HepG2 (cell line): ENCODE measurements around the gene NFKBIA. TPM values are rescaled to one million over a fixed set of nuclear protein-coding genes. Genes with fewer than 3 reads are reported as not detected.

Source experiments
- ARHGAP35 ChIP-seq: sonication (generic); formaldehyde crosslinking; IDR thresholded peaks from 2 replicates; pipeline ENCODE4 v1.9.0; 2022; ENCODE audit warnings: mild to moderate bottlenecking, inconsistent platforms, moderate library complexity, missing genetic modification reagents, borderline replicate concordance
- E2F2 ChIP-seq: sonication (generic); formaldehyde crosslinking; IDR thresholded peaks from 2 replicates; pipeline ENCODE4 v1.4.0; 2020; ENCODE audit warnings: missing genetic modification reagents, borderline replicate concordance
- FOXM1 ChIP-seq: sonication (generic); formaldehyde crosslinking; IDR thresholded peaks from 2 replicates; pipeline ENCODE4 v1.5.0; 2020; ENCODE audit warnings: missing genetic modification reagents
- GABPA ChIP-seq, 2 experiments: IDR thresholded peaks; 2 replicates each; pipeline ENCODE4 v1.6.1; 2011 to 2016; ENCODE audit warnings: low read depth in 2 of 2, low read length in 1 of 2, missing biosample characterization in 1 of 2, missing genetic modification characterization in 1 of 2
- HES4 ChIP-seq: sonication (generic); formaldehyde crosslinking; IDR thresholded peaks from 2 replicates; pipeline ENCODE4 v1.9.0; 2021; ENCODE audit warnings: mild to moderate bottlenecking, missing genetic modification reagents, borderline replicate concordance
- HINFP ChIP-seq: sonication (generic); formaldehyde crosslinking; IDR thresholded peaks from 2 replicates; pipeline ENCODE4 v1.4.0; 2020; ENCODE audit warnings: low read depth, mild to moderate bottlenecking, missing genetic modification reagents
- MAX ChIP-seq: IDR thresholded peaks from 2 replicates; pipeline ENCODE4 v1.6.1; 2012; ENCODE audit warnings: inconsistent platforms
- NFE2L1 ChIP-seq: sonication (generic); formaldehyde crosslinking; IDR thresholded peaks from 2 replicates; pipeline ENCODE4 v1.4.0; 2020; ENCODE audit warnings: missing genetic modification reagents, mild to moderate bottlenecking, borderline replicate concordance
- NFKBIZ ChIP-seq: IDR thresholded peaks from 2 replicates; pipeline ENCODE4 v1.6.1; 2018; ENCODE audit warnings: missing genetic modification reagents, missing compliant biosample characterization
- PLRG1 ChIP-seq: fragments of 450-650 bp; conservative IDR thresholded peaks from 2 replicates; pipeline ENCODE4 v1.6.1; 2016
- STAT5B ChIP-seq: sonication (generic); formaldehyde crosslinking; IDR thresholded peaks from 2 replicates; pipeline ENCODE4 v1.4.0; 2020; ENCODE audit warnings: missing genetic modification reagents
- TFE3 ChIP-seq: IDR thresholded peaks from 2 replicates; pipeline ENCODE4 v1.6.1; 2016
- ZFP37 ChIP-seq: sonication (generic); formaldehyde crosslinking; IDR thresholded peaks from 2 replicates; pipeline ENCODE4 v1.4.0; 2020; ENCODE audit warnings: missing genetic modification reagents, borderline replicate concordance
- ZNF121 ChIP-seq: sonication (generic); formaldehyde crosslinking; IDR thresholded peaks from 2 replicates; pipeline ENCODE4 v1.5.0; 2020; ENCODE audit warnings: mild to moderate bottlenecking, missing genetic modification reagents
- ZNF512 ChIP-seq: sonication (generic); formaldehyde crosslinking; IDR thresholded peaks from 2 replicates; pipeline ENCODE4 v1.4.0; 2020; ENCODE audit warnings: mild to moderate bottlenecking, missing genetic modification reagents
- ZNF879 ChIP-seq: sonication (generic); formaldehyde crosslinking; IDR thresholded peaks from 2 replicates; pipeline ENCODE4 v1.8.1; 2023; ENCODE audit warnings: missing genetic modification reagents
- polyA plus RNA-seq, 8 experiments: library from polyadenylated mRNA; depleted of rRNA in 3 of 8; stranded (reverse) in 7 of 8; unstranded in 1 of 8; fragments of >200 nt; fragmentation: Illumina TruSeq in 4 of 8; extraction: Trizol in 4 of 8; gene quantifications; 2 replicates each; pipeline versions ENCODE4 v1.2.1 to v1.2.3, GENCODE V29; 2011 to 2016; ENCODE audit warnings: low read depth in 4 of 8, missing spikeins in 1 of 8, mixed read lengths in 1 of 8; ENCODE audit not compliant: insufficient read depth in 1 of 8
- total RNA-seq, 5 experiments: library from RNA; depleted of rRNA; stranded (reverse); fragments of >200 nt; fragmentation: Illumina TruSeq; extraction: Trizol; gene quantifications; 2 replicates each; pipeline ENCODE4 v1.2.3, GENCODE V29; 2016; ENCODE audit warnings: low read depth in 1 of 5
- TF ChIP-seq, protein P1 (sequence below): sonication (generic); formaldehyde crosslinking; IDR thresholded peaks from 2 replicates; pipeline ENCODE4 v1.4.0; 2020; ENCODE audit warnings: missing genetic modification reagents
- TF ChIP-seq, protein P2 (sequence below): sonication (generic); formaldehyde crosslinking; IDR thresholded peaks from 2 replicates; pipeline ENCODE4 v1.8.0; 2022; ENCODE audit warnings: mild to moderate bottlenecking, missing genetic modification reagents

Gene NFKBIA
- total and polyA plus RNA-seq, 2 of the 13 experiments (the other 11 are each of a cell fraction or from before 2014, with no cell fraction given): 197 to 319 TPM

DNA sequence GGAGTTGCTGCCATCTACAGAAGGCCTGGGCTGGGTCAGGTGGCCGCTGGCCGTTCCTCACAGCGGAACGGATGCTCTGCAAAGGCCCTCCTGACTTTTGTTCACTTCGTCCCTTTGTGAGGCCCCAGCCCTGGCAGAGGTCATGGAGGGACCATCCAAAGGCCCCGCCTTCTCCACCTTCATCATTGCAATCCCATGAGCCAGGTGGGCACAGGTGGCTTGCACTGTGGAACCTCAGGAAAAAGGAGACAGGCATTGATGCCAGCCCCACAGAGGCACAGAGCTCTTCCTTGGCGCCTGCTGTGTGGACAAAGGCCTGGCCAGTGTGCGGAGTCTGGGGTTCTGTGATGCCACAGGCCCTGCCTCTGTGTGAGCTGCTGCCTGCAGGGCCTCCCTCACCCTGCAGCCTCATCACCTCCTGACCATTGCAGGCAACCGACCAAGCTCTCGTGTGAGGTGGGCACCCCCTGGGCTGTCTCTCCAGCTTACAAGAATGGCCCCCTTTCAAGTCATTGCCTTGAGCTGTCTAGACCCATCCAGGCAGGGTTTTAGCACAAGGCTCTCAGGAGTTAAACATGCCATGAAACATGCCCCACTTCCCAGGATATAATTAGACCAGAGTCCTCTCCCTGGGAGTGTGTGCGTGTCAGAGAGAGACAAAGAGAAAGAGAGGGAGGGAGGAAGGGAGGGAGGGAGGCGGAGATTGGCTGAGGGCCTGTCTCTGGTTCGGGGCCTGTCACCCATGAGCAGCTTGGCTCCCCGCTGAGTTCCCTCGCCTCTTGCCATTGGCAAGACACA lies 19.3 kb downstream of the NFKBIA start (continued):
- TF ChIP-seq TFE3 (CRISPR knock-in tag): no peak; the same call in none of the 2 replicates
- TF ChIP-seq, protein P1, sequence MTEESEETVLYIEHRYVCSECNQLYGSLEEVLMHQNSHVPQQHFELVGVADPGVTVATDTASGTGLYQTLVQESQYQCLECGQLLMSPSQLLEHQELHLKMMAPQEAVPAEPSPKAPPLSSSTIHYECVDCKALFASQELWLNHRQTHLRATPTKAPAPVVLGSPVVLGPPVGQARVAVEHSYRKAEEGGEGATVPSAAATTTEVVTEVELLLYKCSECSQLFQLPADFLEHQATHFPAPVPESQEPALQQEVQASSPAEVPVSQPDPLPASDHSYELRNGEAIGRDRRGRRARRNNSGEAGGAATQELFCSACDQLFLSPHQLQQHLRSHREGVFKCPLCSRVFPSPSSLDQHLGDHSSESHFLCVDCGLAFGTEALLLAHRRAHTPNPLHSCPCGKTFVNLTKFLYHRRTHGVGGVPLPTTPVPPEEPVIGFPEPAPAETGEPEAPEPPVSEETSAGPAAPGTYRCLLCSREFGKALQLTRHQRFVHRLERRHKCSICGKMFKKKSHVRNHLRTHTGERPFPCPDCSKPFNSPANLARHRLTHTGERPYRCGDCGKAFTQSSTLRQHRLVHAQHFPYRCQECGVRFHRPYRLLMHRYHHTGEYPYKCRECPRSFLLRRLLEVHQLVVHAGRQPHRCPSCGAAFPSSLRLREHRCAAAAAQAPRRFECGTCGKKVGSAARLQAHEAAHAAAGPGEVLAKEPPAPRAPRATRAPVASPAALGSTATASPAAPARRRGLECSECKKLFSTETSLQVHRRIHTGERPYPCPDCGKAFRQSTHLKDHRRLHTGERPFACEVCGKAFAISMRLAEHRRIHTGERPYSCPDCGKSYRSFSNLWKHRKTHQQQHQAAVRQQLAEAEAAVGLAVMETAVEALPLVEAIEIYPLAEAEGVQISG (CRISPR knock-in tag): peak; percentile 36; the same call in 1 of the 2 replicates
- peak; percentile 55 for TF ChIP-seq ZNF512 (CRISPR knock-in tag)
- no peak for TF ChIP-seq ZNF121 (CRISPR knock-in tag)
- TF ChIP-seq STAT5B (CRISPR knock-in tag): no peak
- TF ChIP-seq ZNF879: peak; percentile 75; the same call in 1 of the 2 replicates
- no peak for TF ChIP-seq NFE2L1 (CRISPR knock-in tag)
- TF ChIP-seq NFKBIZ (CRISPR knock-in tag): peak; percentile 14
- no peak for TF ChIP-seq ZFP37
- TF ChIP-seq, protein P2, sequence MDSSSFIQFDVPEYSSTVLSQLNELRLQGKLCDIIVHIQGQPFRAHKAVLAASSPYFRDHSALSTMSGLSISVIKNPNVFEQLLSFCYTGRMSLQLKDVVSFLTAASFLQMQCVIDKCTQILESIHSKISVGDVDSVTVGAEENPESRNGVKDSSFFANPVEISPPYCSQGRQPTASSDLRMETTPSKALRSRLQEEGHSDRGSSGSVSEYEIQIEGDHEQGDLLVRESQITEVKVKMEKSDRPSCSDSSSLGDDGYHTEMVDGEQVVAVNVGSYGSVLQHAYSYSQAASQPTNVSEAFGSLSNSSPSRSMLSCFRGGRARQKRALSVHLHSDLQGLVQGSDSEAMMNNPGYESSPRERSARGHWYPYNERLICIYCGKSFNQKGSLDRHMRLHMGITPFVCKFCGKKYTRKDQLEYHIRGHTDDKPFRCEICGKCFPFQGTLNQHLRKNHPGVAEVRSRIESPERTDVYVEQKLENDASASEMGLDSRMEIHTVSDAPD: peak; percentile 88; the same call in 1 of the 2 replicates
- no peak for TF ChIP-seq PLRG1
- TF ChIP-seq MAX: peak; percentile 50
- peak; percentile 7; the same call in 1 of the 2 replicates for TF ChIP-seq ARHGAP35 (CRISPR knock-in tag)
- peak; percentile 11; the same call in 1 of the 2 replicates for TF ChIP-seq HINFP
- no peak; the same call in 1 of the 2 replicates for TF ChIP-seq HES4 (CRISPR knock-in tag)
- TF ChIP-seq E2F2 (CRISPR knock-in tag): no peak; the same call in 1 of the 2 replicates
- TF ChIP-seq GABPA (IDR thresholded peaks at IDR 0.05; ENCODE audit: low read depth, low read length): no peak
- no peak for TF ChIP-seq GABPA (CRISPR knock-in tag; IDR thresholded peaks at IDR 0.05; ENCODE audit: low read depth)
- no peak for TF ChIP-seq FOXM1 (CRISPR knock-in tag)
